HG02678 (cell line): Measurements from ENCODE around the gene EMC9.
A peak's percentile ranks its signal among the peaks of the same experiment; 100 is the strongest.

Experiments used
- ATAC-seq: cut with Tn5 transposase; IDR thresholded peaks from one replicate; pipeline ENCODE4 v1.9.1; 2021; ENCODE audit warnings: mild to moderate bottlenecking, moderate library complexity; ENCODE audit not compliant: unreplicated experiment

EMC9 gene

DNA sequence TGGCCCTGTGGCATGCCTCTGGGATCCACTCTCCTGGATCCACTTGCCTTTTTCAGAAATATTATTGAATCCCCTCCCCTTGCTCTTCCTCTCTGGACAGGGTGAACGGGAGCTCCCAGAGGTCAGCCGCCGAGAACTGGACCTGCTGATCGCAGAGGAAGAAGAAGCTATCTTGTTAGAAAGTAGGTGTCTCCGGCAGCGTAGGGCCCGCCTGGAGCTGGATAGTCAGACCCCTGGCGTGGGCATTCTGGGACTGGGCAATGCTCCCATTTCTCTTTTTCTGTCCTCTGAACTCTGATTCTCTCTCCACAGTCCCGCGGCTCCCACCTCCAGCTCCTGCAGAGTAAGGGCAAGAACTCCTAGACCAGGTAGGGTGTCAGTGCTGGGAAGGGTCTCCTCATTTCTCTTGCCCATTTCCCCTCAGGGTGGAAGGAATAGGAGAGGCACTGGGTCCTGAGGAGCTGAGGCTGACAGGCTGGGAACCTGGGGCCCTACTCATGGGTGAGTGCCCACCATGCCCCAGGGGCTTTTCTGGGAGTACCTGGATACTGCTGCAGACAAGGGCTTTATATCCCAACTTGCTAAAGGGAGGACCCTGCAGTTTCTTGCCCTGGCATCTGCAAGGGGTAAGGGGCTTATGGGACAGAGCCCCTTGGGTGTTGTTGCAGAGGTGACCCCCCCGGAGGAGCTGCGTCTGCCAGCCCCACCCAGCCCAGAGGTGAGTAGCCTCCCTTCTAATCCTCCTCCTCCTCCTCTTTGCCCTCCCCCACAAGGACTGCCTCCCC, 35.8 kb upstream of the EMC9 start:
- ATAC-seq = no peak

DNA sequence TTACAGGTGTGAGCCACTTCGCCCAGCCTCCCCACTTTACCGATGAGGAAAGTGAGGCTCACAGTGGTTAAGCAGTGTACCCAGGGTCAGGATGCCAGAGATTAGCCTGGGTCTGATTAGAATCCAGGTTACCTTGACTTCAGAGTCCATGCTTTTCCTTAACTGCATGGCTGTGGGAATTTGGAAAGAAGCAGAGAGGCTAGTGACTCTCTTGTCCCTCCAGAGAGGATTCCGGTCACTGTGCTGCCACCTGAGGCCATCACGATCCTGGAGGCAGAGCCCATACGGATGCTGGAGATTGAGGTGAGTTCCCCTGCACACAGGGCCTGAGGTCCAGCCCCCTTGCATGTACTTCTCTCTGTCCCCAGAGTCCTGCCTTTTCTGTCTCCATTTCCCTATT, 35.2 kb upstream of the EMC9 start:
- no peak for ATAC-seq

DNA sequence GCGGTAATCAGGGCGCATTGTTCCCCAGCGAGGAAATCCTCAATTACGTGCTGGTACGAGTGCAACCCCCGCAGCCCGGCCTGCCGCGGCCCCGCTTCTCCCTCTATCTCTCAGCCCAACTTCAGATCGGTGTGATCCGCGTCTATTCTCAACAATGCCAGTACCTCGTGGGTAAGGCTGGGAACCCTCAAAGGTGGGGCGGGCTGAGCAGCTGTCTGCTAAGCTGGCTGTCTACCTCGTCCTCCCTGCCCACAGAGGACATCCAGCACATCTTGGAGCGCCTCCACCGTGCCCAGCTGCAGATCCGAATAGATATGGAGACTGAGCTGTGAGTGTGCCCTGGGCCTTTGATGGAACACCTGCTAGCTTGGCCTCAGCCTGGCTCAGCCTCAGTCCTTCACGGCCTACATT, 31.5 kb upstream of the EMC9 start:
- no peak for ATAC-seq

DNA sequence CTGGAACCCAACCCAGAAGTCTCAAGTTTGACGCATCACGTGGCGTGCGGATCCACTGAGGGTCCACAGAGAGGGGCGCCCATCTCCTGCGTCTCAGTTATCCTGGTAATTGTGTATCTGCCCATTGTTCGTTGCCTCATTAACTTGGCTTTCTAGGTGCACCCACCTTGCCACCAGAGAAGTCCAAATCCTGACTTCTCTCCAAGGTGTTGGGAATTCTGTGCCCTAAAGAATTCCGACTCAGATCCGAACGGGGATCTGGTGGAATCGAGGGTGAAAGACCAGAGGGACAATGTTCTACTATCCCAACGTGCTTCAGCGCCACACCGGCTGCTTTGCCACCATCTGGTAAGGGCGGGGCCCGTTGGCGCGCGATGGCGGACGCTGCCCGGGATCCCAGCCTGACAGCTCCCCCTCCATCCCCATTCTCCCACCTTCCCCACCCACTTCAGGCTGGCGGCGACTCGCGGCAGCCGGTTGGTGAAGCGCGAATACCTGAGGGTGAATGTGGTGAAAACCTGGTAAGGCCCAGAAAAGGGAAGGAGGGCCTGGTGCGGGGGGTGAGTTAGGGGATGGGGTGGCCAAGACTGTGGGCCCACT, 31.0 kb upstream of the EMC9 start:
- no peak for ATAC-seq

DNA sequence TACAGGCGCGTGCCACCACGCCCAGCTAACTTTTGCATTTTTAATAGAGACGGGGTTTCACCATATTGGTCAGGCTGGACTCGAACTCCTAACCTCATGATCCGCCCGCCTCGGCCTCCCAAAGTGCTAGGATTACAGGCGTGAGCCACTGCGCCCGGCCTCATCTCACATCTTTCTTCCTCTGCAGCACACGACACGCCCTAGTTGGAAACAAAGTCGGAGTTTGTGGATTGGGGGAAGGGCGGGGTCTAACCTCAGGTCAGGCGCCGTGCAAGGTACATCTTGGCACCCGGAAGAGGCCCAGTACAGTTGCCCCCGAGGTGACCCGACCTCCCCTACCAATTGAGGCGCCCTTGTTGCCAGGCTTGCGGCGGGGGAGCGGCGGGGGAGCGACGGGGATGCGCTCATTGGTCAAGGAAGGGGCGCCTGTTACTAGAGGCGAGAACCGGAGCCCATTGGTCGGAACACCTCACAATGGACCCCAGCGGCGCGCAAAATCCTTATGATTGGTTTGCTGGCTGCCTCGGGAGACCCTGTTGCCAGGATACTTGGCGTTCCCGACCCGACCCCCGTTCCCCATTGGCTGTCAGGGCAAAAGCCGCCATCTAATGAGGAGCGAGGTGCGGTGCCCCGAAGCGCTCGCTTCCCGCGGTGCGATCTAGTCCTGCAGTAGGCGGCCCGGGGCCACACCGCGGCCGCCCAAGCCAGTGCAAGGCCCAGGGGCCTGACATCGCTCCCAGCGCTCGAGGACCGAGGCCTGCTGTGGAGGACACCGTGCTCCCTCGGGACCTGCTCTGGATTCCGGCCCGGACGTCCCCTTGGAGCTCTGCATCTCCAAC, 30.2 kb upstream of the EMC9 start, which contains the start of gene REC8:
Gene REC8, plus strand, starts transcription at position 659 of the 839 bp plus-strand sequence. CDS start 473 bp downstream, outside the sequence.
- ATAC-seq = peak; percentile 84

DNA sequence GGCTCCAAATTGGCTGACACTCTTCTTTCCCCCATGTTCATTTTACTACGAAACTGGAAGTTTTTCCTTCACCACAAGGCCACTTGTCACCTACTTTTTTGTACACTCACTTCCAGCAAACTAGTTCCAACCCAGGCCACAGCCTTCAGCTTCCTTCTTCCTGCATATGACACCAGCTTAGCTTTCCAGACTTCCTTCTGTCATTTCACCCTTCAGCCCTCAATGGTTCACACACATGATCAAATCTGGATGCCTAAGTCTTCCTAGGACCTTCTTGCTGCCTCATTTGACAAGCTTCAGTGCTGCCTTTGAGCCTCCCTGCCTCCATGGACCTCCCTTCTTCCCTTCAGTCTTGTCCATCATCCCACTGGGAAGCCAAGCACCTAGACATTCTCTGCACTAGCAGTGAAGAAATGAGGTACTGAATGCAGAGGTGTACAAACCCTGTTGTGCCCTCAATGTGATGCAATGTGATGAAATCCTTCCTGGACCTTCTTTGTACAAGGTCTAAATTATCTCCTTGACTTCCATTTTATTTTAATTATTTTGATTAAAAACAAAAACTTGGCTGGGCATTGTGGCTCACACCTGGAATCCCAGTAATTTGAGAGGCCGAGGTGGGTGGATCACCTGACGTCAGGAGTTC, 26.2 kb upstream of the EMC9 start:
- ATAC-seq = no peak

DNA sequence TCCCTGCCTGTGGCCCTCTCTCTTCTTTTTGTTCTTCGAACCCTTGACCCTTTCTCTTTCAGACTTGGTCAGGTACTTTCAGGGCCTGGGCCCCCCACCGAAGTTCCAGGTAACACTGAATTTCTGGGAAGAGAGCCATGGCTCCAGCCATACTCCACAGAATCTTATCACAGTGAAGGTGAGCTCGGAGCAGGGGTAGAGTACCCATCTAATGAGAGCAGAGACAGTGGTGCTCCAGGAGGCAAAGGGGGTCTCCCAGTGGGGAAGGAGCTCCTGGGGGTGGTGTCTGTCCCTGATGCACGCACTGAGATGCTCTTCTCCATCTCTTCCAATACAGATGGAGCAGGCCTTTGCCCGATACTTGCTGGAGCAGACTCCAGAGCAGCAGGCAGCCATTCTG, 24.4 kb upstream of the EMC9 start:
- ATAC-seq = no peak

DNA sequence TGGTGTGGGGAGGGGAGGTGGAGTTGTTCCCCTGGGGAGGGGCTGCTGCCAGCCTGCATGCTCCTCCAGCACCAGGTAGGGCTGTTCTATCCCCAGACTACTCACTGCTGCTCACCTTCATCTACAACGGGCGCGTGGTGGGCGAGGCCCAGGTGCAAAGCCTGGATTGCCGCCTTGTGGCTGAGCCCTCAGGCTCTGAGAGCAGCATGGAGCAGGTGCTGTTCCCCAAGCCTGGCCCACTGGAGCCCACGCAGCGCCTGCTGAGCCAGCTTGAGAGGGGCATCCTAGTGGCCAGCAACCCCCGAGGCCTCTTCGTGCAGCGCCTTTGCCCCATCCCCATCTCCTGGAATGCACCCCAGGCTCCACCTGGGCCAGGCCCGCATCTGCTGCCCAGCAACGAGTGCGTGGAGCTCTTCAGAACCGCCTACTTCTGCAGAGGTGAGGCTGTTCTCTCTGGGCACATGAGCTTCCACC, 23.2 kb upstream of the EMC9 start:
- ATAC-seq = no peak

DNA sequence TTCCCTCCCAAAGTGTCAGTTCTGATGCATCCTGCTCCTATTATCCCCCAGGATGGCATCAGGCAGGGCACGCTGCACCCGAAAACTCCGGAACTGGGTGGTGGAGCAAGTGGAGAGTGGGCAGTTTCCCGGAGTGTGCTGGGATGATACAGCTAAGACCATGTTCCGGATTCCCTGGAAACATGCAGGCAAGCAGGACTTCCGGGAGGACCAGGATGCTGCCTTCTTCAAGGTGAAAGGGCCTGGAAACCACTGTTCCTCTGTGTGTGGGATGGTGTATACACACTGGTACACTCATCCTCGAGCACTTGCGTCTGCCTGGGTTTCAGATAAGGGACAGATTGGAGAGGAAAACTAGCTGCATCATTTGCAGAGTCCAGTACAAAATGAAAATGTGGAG, 20.7 kb upstream of the EMC9 start:
- no peak for ATAC-seq

DNA sequence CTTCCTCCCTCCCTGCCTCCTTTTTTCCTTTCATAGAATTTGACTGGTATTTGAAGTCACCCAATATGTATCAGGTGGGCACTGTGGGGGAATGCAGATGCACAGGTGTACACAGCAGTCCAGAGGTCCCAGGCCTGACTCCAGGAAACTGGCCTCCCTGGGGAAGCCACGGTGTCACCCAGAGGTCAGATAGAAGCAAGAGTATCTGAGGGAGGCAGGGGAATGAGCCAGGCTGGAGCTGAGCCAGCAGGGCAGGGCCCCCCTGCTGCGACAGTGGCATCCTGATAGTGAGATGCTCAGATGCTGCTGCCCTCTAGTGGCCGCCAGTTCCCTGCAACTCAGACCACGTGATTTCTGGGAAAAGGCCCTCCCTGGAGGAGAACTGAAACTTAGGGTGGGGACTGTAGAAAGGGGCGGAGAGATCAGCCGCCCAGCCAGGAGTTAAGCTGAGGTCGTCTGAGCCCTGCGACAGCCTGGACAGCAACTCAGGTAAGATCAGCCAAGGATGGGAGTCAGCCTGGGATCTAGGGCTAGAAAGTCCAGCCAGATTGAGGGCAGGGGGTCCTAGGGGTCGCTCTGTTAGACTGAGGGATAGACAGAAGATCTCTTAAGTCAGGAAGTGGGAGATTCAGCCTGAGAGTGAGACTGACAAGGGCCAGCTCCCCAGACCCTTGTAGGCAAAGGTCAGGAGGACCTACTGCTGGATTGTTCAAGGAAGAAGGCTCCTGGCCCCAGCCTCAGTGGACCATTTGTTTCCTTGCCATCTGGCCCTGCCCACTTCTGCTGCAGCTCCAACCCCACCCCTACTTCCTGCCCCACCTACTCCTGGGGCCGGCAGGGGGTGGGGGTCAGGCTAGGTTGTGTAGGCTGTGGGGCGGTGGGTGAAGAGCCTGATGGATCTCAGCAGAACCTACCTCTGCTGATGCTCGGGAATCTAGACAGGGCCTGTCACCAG, 19.7 kb upstream of the EMC9 start, which contains the start of gene IRF9:
Gene IRF9, plus strand, starts transcription at position 416 of the 955 bp plus-strand sequence. CDS start 880 bp downstream, outside the sequence.
- peak; percentile 82 for ATAC-seq

DNA sequence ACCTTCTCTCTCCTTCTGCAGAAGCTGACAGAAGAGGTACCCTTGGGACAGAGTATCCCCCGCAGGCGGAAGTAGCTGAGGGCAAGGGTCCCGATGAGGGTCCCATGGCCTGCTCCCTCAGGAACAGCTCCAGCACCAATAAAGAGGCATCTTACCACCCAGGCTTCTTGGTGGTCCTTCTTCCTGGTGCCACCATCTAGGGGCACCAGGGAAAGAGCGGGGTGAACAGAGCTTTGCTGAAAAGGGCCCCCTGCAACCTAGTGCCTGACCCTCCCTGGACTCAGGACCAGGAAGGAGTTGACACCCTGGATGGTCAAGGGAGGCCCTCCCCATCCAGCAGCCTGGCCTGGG, 19.1 kb upstream of the EMC9 start:
- no peak for ATAC-seq

DNA sequence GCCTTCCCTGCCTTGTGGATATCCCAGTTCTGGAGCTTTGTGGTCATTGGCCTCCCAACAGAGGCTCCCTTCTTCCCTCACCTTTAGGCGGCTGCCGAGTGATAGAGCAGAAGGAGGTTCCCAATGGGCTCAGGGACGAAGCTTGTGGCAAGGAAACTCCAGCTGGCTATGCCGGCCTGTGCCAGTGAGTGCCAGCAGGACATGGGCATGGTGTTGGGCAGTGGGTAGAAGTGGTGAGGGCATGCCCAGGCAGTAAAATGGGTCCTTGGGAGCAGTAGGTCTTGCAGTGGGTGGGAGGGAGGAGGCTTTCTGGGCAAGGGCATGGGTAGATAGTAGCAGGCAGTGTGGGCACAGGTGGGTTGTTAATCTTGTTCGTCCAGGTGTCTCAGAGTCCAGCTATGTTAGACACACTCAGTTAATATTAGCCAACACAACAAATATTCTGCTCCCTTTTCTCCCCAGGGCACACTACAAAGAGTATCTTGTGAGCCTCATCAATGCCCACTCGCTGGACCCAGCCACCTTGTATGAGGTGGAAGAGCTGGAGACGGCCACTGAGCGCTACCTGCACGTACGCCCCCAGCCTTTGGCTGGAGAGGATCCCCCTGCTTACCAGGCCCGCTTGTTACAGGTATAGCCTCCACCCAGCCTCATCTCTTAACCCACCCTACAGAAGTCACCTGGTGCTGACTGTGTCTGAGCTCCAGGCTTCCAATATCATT, 18.5 kb upstream of the EMC9 start:
- no peak for ATAC-seq

DNA sequence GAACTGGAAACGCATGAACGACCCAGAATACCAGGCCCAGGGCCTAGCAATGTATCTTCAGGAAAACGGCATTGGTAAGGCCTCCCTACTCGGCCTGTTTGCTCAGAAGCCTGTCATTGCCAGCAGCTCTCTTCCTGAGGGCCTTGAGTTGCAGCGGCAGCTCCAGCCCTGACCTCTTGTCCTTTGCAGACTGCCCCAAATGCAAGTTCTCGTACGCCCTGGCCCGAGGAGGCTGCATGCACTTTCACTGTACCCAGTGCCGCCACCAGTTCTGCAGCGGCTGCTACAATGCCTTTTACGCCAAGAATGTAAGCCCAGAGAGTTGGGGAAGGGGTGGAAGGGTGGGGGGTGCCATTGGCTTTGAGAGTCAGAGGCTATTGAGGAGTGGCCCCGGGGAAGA, 15.9 kb upstream of the EMC9 start:
- no peak for ATAC-seq

DNA sequence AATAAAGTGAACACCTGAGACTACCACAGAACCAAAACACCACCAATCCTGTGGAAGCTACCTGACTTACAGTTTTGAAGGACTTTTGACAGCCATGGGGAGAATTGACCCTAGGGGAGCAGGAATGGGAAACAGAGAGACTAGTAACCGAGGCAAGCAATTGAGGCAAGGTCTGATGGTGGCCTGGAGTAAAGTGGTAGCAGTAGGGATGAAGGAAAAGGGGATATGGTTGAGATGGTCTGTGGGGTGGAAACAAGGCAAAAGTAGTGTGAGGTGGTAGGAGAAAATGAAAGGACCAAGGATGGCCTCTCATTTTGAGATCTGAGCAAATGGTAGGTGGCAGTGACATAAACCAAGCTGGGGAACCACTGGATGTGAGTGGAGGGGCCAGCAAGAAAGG, 15.4 kb upstream of the EMC9 start:
- ATAC-seq = no peak

DNA sequence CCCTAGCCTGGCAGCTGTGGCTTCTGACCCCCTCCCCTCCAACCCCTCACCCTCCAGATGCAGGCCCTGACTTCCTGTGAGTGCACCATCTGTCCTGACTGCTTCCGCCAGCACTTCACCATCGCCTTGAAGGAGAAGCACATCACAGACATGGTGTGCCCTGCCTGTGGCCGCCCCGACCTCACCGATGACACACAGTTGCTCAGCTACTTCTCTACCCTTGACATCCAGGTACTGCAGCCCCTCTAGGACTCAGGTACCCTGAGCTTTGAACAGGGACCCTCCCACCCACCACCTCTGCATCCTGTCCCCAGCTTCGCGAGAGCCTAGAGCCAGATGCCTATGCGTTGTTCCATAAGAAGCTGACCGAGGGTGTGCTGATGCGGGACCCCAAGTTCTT, 13.7 kb upstream of the EMC9 start:
- no peak for ATAC-seq

DNA sequence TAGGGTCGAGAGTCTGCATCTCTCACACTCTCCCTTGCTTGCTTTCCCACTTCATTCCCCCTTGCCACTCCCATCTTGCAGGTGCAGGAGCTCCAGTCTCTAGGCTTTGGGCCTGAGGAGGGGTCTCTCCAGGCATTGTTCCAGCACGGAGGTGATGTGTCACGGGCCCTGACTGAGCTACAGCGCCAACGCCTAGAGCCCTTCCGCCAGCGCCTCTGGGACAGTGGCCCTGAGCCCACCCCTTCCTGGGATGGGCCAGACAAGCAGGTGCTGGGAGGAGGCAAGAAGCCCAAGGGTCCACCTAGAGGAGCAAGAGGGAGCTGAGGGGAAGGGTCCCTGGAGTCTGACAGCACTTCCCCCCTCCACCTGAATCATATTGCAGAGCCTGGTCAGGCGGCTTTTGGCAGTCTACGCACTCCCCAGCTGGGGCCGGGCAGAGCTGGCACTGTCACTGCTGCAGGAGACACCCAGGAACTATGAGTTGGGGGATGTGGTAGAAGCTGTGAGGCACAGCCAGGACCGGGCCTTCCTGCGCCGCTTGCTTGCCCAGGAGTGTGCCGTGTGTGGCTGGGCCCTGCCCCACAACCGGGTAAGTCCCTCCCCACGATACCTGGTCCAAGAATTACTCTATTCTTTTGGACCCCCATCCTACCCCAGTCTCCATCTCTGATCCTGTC, 10.2 kb upstream of the EMC9 start:
- no peak for ATAC-seq

DNA sequence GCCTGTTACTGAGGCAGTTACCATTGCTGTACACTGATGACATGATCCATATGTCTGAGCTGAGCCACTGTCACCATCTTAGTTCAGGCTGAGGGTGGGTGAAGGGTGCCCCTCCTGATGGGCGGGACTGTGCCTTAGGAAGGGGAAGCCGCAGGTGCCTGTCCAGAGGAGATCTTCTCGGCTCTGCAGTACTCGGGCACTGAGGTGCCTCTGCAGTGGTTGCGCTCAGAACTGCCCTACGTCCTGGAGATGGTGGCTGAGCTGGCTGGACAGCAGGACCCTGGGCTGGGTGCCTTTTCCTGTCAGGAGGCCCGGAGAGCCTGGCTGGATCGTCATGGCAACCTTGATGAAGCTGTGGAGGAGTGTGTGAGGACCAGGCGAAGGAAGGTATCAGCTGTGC, 9.6 kb upstream of the EMC9 start:
- ATAC-seq = no peak

DNA sequence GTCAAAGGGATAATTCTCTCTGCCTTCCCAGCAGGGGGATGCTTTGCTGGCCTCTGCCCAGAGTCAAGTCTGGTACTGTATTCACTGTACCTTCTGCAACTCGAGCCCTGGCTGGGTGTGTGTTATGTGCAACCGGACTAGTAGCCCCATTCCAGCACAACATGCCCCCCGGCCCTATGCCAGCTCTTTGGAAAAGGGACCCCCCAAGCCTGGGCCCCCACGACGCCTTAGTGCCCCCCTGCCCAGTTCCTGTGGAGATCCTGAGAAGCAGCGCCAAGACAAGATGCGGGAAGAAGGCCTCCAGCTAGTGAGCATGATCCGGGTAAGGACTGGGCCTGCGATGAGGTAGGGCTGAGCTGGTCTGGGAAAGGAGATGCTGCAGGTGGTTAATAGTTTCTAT, 9.2 kb upstream of the EMC9 start:
- ATAC-seq = no peak

DNA sequence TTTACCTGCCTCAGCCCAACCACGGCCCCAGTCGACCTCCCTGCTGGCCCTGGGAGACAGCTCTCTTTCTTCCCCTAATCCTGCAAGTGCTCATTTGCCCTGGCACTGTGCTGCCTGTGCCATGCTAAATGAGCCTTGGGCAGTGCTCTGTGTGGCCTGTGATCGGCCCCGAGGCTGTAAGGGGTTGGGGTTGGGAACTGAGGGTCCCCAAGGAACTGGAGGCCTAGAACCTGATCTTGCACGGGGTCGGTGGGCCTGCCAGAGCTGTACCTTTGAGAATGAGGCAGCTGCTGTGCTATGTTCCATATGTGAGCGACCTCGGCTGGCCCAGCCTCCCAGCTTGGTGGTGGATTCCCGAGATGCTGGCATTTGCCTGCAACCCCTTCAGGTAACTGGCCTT, 8.7 kb upstream of the EMC9 start:
- no peak for ATAC-seq
